ENCODE measurements around the gene PDE8A. TPM values are rescaled to one million over a fixed set of nuclear protein-coding genes. Genes with fewer than 3 reads are reported as not detected.

PDE8A gene
- 13.5 TPM for total RNA-seq
- long read RNA-seq, transcript PDE8A-203 (22 exons, 3,912 nt): major isoform, 14 of 22 reads
- long read RNA-seq, partial matches to known transcripts: 2 of 22 reads
- long read RNA-seq, other reads (novel, unspliced or antisense): 6 of 22 reads

DNA sequence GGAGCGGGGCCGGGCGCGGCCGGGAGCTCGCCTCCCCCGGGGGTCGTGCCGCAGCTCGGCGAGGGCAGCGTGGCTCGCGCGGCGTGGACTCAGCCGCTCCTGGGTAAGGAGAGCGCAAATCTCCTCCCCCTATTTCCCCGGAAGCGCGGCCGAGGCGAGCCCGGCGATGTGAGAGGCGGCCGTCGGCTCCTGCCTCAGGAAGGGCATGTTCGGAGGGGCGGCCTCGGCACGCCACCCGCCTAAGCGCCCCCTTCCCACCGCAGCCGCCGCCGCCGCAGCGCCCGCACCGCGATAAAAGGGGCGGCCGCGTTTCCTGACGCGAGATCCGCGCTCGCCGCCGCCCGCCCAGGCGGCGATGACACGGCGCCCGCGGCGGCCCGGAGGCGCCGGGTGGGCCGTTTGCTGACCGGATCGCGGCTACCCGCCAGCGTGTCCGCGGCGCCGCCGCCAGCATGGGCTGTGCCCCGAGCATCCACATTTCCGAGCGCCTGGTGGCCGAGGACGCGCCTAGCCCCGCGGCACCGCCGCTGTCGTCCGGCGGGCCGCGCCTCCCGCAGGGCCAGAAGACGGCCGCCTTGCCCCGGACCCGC, at the start of gene PDE8A:
PDE8A (plus strand) TSS at position 146 of the 590 bp plus-strand sequence; CDS start at position 453, 307 bp downstream.
- DNase-seq (peak; percentile 81), ATAC-seq (ENCODE audit: poor library complexity) (no peak)
- intact Hi-C loops (cut with DNase I): loop anchor here (5.0 kb wide), 1 partner anchor 45 kb away; no protein-coding TSS in a partner anchor

GRCh38 chr15:84934942-84935729, 46.5 kb upstream of the PDE8A start:
- ATAC-seq (ENCODE audit: poor library complexity) (peak; percentile 34), DNase-seq (no peak)
- intact Hi-C loops (cut with DNase I): loop anchor here (5.0 kb wide), 1 partner anchor 338 kb away; no protein-coding TSS in a partner anchor

- intact Hi-C loops (cut with DNase I): loop anchor here (5.0 kb wide), 1 partner anchor 340 kb away; no protein-coding TSS in a partner anchor
- no peak for DNase-seq
- ATAC-seq (ENCODE audit: poor library complexity): no peak
Measured at GRCh38 chr15:84937144-84937543, 44.5 kb upstream of the PDE8A start.

DNA sequence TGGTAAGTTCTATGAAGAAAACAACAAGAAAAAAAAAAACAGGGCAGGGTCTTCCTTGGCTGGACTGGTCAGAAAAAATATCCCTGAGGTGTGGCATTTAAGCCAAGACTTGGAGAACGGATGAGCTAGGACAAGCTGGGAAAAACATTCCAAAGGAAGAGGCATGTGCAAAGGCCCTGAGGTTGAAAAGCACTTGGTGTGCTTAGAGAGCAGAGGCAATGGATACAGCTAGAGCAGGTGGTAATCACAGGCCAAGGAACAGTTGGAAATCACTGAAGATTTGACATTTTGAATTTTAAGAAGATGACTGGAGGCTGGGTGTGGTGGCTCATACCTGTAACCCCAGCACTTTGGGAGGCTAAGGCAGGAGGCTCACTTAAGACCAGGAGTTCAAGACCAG, 42.9 kb upstream of the PDE8A start:
- ATAC-seq (ENCODE audit: poor library complexity) (no peak), DNase-seq (no peak)
- intact Hi-C loops (cut with DNase I): loop anchor here (5.0 kb wide), 1 partner anchor 341 kb away; no protein-coding TSS in a partner anchor

DNA sequence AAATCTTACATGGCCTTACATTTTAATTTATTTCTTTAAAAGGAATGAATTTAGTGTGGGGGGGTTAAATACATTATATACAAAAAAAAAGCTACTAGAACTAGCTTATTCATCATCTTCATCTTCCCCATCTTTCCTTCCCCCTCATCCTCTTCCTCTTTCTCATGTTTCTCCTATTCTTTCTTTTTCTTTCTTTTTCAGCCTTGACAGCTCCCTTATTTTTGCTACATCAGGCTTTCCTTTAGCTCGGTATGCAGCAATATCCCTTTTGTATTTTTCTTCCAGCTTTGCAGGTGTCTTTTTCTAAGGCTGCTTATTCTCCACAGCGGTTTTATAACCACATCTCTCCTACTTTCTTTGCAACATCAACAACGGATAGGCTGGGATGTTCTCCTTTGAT, 41.3 kb upstream of the PDE8A start:
- DNase-seq (no peak), ATAC-seq (ENCODE audit: poor library complexity) (no peak)
- intact Hi-C loops (cut with DNase I): no loop called here

DNA sequence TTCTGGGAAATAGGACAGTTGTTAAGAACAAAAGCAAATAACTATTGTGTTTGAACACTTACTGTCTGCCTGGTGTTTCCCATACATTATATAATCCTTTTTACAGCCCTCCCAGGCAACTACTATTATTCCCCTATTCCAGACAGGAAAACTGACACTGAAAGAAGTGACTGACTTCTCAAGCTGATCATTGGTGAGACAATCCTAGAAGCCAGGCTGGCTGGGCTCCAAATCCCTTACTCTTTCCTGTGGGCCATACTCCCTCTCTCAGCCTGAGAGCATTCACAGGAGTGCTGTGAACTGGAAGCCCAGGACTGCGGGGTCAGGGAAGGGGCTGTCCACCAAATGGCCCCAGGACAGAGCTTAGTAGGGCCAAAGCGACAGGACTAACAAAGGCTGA, 39.2 kb upstream of the PDE8A start:
- intact Hi-C loops (cut with DNase I): no loop called here
- DNase-seq: no peak
- ATAC-seq (ENCODE audit: poor library complexity): no peak

DNA sequence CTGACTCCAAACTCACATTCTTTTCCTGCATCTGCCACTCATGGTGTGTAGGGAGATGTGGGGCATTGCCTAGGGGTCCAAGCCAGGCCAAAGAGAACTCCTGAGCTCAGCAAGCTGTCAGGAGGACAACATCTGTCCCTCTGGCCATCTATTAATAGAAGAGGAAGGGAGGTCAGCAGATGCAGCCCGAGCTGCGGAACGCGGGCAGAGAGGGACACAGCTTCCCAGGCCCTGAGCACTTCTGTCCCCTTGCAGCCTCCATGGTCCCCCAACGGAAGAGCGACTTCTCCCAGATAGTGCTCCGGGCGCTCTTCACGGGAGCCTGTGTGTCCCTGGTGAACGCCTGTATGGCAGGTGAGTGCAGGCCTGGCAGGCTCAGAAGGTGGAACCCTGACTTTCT, 37.3 kb upstream of the PDE8A start:
- intact Hi-C loops (cut with DNase I): no loop called here
- peak; percentile 71 for ATAC-seq (ENCODE audit: poor library complexity)
- DNase-seq: peak; percentile 44

DNA sequence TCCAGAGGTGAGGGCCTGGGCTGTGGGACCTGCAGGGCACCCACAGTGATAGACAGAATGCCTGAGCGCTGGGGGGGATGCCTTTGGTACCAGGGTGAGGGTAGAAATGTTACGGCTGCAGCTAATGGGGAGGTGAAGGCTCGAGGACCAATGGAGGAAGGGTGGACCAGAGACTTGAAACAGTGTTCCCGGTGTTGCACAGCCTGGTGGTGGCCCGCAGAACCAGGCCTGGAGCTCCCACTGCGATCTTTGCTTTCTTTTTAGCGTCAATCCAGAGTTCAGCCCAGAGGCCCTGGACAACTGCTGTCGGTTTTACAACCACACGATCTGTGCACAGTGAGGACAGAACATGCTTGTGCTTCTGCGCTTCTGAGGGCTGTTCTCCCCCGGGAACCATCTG, 36.8 kb upstream of the PDE8A start:
- no peak for ATAC-seq (ENCODE audit: poor library complexity)
- intact Hi-C loops (cut with DNase I): no loop called here
- DNase-seq: no peak

DNA sequence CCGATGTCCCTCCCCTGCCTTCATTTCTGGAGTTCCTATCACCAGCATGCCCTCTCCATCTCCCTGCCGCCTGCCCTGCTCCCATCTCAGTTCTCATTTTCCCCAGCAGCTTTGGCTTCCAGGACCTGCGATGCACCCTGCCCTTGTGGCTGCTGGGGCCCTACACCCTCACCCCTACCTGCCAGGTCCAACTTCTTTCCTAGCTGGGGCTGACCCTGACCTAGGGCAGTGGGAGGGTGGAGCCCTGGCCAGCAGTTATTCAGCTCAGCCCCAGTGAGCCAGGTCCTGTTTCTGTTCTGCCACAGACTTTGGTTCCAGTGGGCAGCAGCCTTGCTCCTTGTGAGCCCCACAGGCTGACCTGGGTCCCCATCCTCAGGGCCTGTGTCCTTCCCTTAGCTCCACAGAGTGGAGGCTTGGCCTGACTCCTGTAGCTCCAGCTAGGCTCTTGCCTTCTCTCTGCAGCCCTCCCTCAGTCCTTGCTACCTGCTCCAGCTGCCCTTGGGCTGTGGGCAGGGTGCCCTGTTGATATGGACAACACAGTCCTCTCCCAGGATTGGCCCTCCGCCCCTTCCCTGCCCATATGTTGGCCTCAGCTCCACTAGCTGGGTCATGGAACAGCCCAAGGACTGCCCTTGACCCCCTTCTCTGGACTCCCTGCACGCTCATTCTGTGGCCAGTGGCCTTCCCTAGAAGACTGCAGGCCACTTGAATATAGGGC, 34.7 kb upstream of the PDE8A start:
- intact Hi-C loops (cut with DNase I): no loop called here
- DNase-seq: peak; percentile 48
- peak; percentile 45 for ATAC-seq (ENCODE audit: poor library complexity)

DNA sequence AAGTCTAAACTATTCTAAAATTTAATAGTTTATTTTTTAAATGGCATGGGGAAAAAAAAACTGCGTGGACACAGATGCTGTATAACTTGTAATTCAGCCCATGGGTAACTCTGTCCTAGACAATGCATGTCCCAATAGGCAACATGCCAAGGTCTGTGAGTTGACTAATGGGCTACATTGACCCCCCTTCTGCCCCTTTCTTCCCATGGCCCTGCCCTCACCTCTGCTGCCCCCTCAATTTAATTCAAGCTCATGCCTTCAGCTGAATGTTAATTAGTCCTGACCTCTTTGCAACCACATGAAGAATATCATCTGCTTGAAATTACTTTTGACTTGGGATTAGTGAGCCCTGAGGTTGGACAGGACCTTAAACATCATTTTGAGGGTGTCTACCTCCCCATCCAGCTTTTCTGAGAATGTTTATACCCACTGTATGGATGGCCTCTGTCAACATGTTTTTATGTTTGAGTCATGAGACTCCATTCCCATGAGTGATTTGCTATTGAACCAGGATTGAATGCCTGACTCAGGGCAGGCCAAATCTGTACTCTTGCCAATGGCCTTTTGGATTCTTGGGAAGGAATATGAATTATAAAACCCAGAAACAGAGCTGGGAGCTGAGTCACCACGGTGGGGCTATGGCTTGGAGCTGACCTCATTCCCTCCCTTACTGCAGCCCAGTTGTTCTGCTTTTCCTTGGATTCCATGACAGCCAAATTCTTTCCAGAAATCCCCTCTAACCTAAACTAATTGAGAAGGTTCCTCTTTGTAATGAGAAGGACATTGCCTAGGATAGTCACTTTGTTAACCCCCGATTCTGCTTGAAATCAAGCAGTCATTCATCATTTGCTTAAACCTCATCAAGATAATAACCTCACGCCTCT, 33.5 kb upstream of the PDE8A start:
- intact Hi-C loops (cut with DNase I): no loop called here
- ATAC-seq (ENCODE audit: poor library complexity) (peak; percentile 56), DNase-seq (peak; percentile 53)

DNA sequence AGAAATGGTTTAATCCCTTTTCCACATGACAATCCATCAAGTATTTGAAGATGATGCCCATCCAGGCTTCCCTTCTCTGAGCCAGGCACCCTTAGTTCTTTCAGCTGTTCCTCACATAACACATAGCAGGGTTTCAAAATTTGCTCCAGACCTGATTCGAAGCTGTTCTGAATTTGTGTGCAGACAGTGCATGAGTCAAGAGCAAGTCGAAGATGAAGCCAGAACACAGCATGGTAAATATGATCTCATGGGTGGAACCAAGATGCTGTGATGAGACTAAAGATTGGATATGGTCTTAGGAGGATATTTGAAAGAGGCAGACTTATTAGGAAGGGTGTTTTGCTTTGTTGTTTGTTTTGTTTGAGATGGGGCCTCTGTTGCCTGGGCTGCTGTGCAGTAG, 32.6 kb upstream of the PDE8A start:
- ATAC-seq (ENCODE audit: poor library complexity) (no peak), DNase-seq (no peak)
- intact Hi-C loops (cut with DNase I): no loop called here

GRCh38 chr15:84949845-84950569, 31.6 kb upstream of the PDE8A start:
- DNase-seq (no peak), ATAC-seq (ENCODE audit: poor library complexity) (no peak)
- intact Hi-C loops (cut with DNase I): no loop called here

DNA sequence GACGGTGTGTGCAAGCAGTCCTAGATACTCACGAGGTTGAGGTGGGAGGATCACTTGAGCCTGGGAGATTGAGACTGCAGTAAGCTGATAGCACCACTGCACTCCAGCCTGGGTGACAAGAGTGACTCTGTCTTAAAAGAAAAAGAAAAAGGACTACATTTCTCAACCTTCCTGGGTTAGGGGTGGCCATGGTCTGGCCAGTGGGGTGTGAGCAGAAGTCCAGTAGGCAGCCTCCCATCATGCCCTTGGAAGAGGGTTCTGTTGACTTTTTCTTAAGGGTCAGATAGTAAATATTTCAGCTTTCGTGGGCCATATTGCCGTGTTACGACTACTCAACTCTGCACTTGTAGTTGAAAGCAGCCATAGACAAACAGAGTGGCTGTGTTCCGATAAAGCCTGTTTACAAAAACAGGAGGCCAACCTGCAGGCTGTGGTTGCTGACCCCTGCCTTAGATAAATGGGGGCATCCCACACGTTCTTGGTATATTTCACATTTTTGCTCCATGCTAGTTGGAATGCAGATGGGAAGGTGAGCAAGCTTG, 31.0 kb upstream of the PDE8A start:
- intact Hi-C loops (cut with DNase I): no loop called here
- DNase-seq: no peak
- ATAC-seq (ENCODE audit: poor library complexity): no peak

DNA sequence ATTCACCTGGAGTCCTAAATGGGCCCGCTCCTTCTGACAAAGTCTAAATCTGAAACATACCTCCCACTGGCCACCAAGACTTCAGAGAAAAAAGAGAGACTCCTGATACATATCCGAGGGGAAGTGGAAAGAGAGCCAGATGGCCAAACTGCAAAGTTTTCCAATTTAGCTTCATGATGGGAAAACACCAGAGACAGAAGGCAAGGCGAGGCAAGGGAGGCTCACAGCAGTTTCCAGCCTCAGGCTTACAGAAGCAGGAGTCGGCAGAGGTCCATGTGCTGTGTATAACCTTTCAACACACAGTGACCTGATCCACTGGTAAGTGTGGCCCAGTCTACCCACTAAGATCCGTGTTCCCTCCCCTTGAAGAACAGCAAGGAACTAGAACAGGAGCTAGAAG, 29.9 kb upstream of the PDE8A start:
- ATAC-seq (ENCODE audit: poor library complexity): no peak
- no peak for DNase-seq
- intact Hi-C loops (cut with DNase I): no loop called here

- DNase-seq (no peak), ATAC-seq (ENCODE audit: poor library complexity) (no peak)
- intact Hi-C loops (cut with DNase I): no loop called here
Measured at GRCh38 chr15:84953136-84953535, 28.5 kb upstream of the PDE8A start.

- DNase-seq (no peak), ATAC-seq (ENCODE audit: poor library complexity) (no peak)
- intact Hi-C loops (cut with DNase I): loop anchor here (2.0 kb wide), 1 partner anchor 91 kb away; no protein-coding TSS in a partner anchor
Measured at GRCh38 chr15:84953726-84954125, 27.9 kb upstream of the PDE8A start.

GRCh38 chr15:84955089-84955848, 26.4 kb upstream of the PDE8A start:
- DNase-seq (peak; percentile 77), ATAC-seq (ENCODE audit: poor library complexity) (peak; percentile 96)
- intact Hi-C loops (cut with DNase I): loop anchor here (2.0 kb wide), 1 partner anchor 90 kb away; no protein-coding TSS in a partner anchor
